Inferior parietal cortex (tissue), 1 donor: ENCODE data around the gene CCNT1.
"Not testable (repeated sequence)": the region's sequence is repeated elsewhere in the genome, so short reads cannot be mapped to it uniquely, and the experiment has no call there.

Source experiments
- DNase-seq: peaks from one replicate; pipeline ENCODE4 v3.0.0-alpha.2; 2016; ENCODE audit errors: extremely low spot score

The CCNT1 gene

DNA sequence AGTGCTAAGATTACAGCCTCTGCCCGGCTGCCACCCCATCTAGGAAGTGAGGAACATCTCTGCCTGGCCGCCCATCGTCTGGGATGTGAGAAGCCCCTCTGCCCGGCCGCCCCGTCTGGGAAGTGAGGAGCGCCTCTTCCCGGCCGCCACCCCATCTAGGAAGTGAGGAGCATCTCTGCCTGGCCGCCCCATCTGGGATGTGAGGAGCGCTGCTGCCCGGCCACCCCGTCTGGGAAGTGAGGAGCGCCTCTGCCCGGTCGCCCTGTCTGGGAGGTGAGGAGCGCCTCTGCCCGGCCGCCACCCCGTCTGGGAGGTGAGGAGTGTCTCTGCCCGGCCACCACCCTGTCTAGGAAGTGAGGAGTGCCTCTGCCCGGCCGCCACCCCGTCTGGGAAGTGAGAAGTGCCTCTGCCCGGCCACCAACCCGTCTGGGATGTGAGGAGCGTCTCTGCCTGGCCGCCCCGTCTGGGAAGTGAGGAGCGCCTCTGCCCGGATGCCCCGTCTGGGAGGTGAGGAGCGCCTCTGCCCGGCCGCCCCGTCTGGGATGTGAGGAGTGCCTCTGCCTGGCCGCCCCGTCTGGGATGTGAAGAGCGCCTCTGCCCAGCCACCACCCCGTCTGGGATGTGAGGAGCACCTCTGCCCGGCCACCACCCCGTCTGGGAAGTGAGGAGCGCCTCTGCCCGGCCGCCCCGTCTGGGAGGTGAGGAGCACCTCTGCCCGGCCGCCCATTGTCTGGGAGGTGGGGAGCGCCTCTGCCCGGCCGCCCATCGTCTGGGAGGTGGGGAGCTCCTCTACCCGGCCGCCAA, 74.6 kb downstream of the CCNT1 start:
- DNase-seq = not testable (repeated sequence)

DNA sequence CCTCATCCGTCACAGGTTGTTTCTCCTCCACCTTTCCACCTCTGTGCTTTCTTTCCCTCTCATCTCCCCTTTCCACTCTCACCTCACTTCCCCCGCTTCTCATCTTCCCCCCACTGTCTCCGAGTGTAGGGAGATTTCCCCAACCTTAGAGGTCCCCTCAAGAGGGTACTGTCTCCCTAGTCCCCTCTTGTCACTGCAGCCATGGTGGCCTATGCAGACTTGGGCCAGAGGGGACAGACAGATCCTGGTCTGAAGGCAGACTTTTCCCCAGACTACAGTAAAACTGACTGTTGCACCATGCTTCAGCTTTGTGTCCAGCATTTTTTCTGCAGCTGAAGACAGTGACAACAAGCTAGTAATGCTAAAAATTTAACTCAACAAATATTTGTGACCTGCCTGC, 75.7 kb downstream of the CCNT1 start:
- no peak for DNase-seq

DNA sequence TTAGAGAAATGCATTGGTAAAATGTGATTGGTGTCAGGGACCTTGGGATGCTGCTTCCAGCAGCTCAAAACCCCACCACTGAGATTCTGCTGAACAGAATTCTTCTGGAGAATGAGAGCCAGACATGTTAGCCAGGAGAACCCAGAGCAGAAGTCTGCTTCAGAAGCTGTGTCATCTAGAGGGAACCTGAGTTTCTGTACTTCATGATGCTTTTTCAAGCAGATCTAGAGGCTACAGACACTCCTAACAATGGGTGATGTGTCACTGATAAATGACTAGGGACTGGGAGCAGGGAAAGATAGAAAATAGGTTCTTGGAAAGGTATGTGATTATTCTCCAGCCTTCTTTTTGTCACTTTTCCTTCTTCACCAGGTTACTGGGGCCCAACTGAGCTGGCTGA, 76.1 kb downstream of the CCNT1 start:
- no peak for DNase-seq
